Measurements from ENCODE around the gene CISD2.
"Not testable (repeated sequence)": the region's sequence is repeated elsewhere in the genome, so short reads cannot be mapped to it uniquely, and the experiment has no call there.

CISD2 gene, protein sequence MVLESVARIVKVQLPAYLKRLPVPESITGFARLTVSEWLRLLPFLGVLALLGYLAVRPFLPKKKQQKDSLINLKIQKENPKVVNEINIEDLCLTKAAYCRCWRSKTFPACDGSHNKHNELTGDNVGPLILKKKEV

DNA sequence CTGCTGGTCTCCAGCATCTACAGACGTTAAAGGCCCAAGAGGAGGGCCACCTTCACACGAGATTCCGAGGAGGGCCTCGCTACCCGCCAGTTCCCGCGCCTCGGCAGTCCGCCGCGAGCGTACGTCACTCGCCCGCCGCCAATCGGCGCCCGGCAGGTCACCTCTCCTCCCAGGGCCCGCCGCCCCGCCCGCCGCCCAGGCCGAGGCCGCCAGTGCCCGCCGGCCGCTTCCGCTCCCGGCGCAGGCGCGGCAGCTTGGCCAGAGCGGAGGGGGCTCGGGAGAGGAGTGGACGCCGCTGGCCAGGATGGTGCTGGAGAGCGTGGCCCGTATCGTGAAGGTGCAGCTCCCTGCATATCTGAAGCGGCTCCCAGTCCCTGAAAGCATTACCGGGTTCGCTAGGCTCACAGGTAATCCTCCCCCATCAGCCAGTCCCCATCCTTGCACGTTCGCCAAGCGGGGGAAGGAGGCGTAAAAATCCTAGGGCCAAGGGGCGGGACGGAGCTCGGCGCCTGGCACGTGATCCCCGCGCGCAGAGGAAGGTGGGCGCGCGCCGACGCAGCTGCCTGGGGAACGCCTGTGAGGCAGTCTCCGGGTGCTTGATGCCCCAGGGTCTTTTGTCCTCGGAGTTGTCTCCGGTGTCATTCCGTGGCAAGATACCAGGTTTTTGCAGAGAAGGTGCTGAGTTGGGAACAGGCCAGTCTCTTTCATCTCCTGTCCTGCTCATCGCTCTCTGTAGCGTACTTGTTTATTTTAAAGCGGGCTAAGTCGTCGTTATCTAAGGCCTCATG is at the start of gene CISD2:
CISD2 (plus strand) TSS at position 212 of the 788 bp plus-strand sequence; CDS start at position 305, 93 bp downstream.
- DNase-seq, result peak; percentile 83

DNA sequence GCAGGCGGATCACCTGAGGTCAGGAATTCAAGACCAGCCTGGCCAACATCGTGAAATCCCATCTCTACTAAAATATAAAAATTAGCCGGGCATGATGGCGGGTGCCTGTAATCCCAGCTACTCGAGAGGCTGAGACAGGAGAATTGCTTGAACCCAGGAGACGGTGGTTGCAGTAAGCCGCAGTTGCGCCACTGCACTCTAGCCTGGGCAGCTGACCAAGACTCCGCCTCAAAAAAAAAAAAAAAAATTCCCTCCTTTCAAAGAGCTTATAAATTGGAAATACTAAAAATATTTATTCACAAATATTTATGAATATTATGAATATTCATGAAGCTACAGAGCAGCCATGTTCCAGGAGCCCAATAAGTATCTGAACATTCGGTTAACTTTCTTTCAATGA is 49.7 kb upstream of the CISD2 start:
- not testable (repeated sequence) for DNase-seq

DNA sequence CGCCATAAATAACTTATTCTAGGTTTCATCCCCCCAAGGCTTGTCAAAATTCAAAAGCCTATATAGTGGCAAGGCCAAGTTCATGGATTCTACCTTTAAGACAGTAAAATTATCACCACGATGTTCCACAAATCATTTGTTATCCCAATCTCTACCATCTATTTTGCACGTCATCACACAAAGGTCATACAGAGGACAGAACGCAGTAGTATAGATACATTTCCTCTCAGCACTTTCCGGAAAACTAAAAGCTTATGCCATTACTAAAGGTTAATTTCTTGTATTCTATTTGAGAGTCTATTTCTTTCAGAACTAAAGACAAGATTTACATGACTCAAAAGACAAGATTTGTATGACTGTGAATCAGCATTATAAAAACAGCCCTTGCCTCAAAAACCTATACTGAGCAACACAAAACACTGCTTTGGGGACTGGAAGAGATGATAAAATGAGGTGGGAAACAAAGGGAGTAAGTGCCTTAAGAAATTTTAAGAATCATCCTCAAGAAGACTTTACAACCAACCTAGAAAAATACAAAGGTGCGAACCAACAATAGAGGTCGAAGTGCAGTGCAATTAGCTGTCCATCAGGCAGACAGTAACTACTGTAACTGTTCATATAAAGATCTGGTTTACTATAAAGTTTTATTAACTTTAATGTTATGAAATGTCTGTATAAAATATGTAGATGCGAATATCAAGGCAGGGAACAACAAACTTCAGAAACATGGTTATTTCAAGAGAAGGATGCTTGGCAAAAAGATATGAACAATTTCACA is 49.0 kb upstream of the CISD2 start:
- DNase-seq, result no peak

DNA sequence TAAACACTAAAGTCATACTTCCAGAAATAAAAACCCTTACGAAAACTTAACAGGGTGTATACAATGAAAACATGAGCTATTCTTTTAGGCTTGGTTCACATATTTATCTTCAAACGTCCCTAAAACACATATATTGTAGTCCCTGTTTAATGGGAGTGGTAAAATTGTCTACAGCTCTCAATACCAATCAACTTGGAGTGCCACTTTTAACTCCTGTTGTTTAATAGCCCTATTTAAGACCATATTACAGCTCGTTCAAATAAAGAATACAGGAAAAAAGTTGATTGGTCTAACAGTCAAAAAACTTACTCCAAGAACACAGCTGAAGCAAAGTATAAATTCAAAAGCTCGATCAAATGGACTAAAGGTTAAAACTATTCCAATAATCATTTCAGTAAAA is 45.3 kb upstream of the CISD2 start:
- no peak for DNase-seq

DNA sequence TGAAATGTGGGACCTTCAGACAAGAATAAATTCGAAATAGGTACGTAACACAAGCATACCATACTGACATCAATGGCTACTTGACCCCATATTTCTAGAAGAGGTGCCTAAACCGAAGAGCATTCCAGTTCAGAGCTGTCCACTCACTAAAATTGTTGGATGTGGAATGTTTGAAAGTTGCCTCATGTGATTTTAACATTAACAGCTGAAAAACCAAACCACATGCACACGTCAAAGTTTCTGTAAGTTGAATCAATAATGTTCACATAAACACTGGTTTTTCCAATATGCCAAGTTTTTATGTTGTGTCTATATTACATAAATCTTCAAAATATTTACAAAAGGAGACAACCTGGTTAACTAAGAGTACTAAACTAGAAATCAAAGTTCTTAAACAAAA is 44.9 kb upstream of the CISD2 start:
- DNase-seq, result no peak

DNA sequence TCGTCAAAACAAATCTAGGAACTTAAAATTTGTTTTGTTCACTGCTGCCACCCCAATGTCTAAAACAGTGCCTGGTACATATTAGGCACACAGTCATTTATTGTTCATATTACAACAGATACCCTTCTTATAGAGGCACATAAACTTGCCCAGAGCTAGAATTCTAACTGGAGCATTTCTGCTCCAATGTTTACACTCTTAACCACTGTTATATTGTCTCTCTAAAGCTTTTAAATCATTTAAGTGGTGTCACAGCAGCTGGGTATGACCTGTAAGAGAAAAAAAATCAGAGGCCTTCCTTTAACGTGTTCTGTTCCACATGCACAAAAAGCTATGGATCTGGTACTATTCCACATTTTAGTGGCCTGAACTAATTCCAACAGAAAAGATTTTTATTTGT is 44.4 kb upstream of the CISD2 start:
- no peak for DNase-seq

DNA sequence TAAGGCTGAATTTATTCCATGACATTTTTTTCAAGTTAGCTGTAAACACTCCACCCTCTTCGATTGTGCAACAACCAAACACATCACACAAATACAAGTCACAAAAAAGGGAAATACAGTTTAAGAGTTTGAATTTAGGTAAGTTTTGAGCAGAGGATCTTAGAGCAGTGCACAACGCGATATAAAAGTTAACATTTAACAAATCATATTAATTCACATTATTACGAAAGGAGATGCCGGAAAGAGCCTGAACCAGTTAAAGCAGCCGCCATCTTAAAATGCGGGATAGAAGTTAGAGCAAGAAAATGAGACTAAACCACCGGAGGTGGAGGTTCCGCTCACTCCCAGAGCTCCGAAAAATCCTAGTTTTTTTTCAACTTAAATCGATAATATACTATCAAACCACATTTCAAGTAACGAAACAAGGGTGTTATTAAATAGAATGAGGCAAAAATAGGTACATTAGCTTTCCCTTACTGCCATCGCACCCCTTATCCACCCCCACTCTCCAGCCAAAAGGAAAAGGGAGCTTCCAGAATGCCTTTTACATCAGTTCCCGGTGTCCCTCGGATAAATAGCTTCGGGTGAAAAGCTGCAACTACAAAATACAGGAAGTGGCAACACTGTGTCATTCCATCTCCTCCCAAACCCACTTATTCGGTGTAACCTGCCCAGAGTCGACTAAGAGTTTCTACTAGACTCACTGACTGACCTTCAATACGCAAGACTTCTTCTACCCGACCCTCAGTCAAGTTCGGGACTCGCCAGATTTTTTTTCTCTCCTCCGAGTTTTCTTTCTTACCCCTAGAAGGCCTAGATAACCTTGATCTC is 43.3 kb upstream of the CISD2 start:
- DNase-seq, result peak; percentile 63

DNA sequence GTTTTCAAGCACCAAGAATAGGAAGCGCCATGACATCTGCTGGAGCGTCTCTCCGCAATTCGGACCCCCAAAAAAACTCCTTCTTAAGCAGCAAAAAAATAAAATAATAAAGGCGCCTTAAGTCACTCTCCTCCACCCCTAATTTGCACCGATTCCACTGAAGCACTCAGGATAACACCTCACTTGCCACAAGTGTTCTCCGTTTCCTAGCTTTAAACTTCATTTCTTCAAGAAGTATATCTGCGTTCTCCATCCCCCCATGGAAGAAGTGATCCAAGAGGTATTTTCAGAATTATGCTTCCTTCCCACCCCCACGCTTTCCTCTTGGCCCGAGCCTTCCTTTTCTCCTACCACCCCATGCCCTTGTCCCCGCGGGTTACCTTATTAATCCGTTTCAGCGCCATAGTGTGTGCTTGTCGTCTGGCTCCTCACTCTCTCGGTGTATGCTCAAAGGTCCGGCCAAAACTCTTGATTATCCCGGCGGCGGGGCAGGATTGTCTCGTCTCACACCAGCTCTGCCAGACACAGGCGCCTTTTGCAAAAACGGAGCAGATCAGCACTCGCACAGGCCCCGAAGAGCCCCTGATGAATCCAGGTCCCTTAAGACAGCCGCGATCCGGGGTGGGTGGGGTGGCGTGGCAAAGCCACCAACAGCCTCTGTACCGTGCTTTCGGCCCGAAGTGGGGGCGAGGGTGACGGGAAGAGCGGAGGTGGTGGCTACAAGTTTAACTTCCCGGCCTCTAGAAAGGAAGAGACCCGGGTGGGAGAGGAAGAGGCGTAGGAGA is 42.5 kb upstream of the CISD2 start:
- no peak for DNase-seq

DNA sequence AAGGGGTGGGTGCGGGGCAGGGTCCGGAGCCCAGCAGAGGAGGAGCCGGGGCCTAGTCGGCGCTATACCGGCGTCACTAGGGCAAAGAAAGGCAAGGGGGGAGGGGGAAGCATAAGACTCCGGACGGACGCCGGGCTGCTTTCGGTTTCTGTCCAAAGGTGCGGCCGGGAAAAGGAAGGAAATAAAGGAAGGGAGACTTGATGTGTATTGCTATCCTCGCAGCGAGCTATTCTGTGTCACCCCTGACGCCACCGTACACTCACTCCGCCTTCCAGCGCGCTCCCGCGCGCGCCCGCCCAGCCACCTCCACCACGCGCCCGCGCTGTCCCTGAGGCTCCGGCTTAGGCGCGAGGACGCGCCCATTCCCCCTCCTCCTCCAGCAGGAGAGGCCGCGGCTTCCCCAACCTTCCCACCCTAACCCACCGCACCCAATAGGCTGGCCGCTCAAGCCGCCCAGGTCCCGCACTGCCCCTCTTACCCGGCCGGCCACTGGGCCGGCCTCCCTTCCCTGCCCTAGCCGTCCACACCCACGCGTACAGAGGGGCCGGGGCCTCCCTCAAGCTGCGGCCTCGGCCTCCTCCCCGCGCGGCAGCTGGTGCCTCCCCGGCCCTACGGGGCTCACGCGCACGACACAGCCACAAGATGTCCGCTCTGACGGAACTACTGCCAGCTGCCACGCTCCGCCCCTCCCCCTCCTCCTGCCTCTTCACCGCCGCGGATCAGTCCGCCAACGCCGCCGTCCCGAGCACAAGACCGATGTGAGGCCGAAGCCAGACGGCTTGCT is 41.7 kb upstream of the CISD2 start, which contains the start of gene UBE2D3:
UBE2D3 (minus strand) TSS at position 662 of the 784 bp plus-strand sequence. CDS start 1,043 bp downstream, outside the sequence.
- DNase-seq, result peak; percentile 86

DNA sequence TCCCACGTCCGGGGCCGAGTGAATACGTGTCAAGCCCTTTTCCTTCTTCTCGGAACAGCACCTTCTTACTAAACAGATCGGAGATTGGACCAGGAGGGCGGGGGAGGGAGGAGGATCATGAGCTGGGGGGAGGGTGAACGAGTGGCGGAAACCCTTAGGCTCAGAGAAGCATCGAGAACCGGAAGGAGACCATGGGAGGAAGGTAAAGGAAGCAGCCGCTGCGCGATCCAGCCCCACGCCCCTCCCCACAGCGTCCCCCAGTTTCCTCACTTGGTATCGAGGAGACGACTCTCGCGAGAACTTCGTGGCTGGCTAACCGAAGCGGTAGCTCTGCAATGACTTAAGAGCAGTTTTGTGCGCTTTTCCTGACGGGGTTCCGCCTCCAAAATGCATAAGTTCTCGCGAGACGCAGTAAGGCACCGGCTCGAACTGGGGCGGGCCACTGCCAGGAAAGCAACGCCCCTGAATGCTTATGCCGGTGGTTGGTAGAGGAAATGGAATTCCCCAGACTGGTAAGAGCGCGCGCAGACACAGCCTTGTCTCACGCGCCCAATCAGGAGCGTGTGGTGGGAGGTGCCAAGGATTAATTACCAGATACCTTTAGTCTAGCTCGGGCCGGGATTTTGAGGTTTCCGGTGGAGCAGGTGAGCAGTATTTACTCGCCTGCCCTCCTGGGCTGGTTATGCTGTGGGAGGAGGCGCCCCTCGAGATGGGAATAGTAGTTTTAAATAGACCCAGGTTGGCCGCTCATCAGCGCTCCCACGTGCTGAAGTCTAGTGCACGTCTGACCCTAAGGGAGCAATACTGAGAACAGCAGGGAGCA is 40.9 kb upstream of the CISD2 start:
- peak; percentile 96 for DNase-seq

DNA sequence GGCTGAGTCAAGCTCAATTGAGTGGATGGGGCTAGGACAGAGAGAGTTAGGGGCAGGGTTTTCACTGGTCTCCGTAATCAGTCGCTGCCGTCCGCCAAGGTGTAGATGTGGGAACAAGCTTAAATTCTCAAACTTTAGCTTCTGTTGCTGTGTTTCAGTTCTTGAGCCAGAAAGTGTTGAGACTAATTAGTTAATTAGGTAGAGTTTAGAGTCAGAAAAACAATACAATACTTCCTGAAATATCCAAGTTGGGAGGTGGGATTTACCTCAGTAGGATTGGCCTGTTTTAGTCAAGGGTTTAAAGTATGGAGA is 40.3 kb upstream of the CISD2 start:
- no peak for DNase-seq

DNA sequence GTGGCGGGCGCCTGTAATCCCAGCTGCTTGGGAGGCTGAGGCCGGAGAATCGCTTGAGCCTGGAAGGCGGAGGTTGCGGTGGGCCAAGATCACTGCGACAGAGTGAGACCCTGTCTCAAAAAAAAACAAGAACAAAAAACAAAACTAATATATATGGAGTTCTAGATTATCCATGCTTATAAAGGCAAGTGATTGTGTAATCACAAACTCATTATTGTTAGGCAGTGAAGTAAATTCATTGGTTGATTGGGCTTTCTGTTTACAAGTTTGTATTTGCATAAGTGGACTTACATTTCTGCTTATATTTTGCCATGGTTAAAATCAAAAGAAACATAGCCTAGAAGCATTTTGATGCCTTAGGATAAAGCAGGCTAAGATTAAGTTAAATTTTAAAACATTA is 39.0 kb upstream of the CISD2 start:
- no peak for DNase-seq

DNA sequence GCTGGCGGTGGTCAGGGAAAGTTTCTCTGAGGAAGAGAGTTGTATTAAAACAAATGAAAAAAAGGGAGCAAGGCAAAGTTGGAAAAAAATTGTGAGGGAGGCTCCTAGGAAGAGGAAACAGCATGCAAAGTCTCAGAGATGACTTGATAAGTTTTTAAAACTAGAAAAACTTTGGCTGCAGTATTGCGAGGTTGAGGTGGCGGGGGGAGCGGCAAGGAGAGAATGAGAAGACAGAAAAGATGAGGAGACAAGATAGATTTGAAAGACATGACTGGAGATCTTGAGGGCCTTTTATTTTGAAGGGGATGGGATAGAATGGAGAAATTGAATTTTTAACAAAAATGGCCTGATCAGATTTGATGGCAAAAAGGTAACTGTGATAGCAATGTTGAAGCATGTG is 36.7 kb upstream of the CISD2 start:
- no peak for DNase-seq

DNA sequence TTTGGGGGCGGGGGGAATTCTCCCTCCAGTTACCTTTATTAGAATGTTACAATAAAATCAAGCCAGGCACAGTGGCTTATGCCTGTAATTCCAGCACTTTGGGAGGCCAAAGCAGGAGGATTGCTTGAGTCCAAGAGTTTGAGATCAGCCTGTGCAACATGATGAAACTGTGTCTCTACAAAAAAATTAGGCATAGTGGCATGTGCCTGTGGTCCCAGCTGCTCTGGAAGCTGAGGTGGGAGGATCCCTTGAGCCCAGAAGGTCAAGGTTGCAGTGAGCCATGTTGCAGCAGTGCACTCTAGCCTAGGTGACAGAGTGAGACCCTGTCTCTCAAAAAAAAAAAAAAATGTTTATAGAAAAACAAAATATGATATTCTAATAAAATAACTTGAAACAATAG is 36.1 kb upstream of the CISD2 start:
- DNase-seq, result no peak

DNA sequence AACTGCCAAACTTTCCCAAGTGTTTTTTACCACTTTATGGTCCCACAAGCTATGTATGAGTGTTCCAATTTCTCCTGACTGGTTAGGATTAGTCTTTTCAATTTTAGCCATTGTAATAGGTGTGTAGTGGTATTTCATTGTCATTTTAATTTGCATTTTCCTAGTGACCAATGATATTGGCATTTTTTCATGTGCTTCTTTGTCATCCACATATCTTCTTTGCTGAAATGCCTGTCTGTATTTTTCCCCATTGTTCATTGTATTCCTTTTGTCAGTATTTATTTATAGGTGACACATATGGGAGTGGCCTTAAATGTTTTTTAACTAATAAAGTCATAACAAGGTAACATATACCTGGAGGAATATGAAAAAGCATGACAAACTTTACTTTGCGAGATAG is 32.2 kb upstream of the CISD2 start:
- DNase-seq, result no peak

DNA sequence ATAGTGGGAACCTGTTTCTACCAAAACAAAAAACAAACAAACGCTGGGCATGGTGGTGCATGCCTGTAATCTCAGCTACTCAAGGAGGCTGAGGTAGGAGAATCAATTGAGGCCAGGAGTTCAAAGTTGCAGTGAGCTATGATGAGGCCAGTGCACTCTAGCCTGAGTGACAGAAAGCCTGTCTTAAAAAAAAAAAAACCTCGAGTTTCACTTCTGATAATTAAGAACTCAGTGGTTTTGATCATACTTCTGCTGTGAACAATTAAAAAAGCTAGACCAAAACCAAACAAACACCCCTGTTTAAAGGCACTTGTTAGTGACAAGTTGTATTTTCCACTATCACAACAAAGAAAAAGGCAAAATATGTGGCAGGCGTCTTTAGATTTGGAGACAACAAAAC is 26.4 kb upstream of the CISD2 start:
- DNase-seq, result no peak

DNA sequence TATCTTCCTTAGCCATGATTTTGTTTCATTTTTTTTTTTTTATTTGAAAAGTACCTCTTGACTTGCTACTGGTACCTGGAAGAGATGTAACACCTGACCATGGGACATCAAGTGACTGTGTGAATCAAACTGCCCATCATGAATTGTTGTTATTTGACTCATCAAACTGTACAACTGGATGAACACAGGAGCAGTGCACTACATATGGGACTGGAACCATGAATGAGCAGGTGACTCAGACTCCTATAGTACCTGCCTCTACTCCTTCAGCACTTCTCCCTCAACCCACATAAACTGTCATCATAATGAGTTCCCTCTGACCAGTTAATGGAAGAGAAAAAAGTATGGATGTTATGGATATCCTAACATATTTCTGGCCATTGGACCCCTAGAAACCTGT is 25.5 kb upstream of the CISD2 start:
- DNase-seq, result no peak

DNA sequence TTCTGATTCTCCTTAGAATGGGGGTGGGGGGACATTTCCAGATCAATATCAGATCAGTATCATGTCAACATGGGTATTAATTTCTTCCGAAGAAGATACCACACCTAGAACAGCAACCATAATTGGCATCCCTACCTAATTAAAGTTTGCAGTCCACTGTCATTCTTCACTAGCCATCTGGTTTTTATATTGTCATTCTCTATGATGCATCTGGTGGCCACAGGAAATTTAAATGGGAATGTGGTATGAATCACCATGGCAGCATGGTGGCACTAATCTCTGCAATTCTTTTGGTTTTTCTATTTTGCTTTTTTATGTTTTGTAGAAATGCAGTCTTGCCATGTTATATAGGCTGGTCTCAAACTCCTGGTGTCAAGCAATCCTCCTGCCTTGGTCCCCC is 24.9 kb upstream of the CISD2 start:
- no peak for DNase-seq

DNA sequence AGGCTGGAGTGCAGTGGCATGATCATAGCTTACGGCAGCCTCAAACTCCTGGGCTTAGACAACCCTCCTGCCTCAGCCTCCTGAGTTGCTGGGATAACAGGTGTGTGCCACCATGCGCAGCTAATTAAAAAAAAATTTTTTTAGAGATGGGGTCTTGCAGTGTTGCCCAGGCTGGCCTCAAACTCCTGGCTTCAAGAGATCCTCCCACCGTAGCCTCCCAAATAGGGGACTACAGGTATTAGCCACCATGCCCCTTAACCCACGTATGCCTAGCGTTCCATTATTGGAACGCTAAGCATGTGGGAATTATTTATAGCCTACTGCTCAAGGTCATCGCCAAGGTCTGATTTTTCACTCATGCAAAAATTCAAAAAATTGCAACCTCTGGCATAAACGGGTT is 21.1 kb upstream of the CISD2 start:
- no peak for DNase-seq

DNA sequence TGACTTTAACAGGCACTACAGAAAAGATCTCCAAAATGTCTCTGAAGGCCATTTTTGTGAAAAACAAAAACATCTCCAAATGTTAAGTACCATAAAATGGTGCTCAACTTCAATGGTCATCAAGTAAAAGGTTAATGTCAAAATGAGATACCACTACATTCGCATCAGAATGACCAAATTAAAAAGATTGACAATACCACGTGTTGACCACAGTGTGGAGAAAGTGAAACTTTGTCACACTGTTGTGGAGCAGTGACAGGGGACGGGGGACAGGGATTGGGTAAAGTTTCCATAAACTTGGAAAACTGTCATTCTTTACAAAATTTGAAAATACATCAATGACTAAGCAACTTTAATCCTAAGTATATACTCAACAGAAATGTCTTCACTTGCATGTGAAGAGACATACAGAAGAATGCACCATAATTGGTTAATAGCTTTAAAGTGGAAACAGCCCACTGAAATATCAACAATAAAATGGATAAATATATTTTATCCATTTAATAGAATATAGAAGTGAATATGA is 19.1 kb upstream of the CISD2 start:
- DNase-seq, result no peak

Measured in NCI-H2171 treated with DMSO at 0.1 percent for 48 hours (cell line).